ENCODE measurements around the gene NKX2-2.

DNA sequence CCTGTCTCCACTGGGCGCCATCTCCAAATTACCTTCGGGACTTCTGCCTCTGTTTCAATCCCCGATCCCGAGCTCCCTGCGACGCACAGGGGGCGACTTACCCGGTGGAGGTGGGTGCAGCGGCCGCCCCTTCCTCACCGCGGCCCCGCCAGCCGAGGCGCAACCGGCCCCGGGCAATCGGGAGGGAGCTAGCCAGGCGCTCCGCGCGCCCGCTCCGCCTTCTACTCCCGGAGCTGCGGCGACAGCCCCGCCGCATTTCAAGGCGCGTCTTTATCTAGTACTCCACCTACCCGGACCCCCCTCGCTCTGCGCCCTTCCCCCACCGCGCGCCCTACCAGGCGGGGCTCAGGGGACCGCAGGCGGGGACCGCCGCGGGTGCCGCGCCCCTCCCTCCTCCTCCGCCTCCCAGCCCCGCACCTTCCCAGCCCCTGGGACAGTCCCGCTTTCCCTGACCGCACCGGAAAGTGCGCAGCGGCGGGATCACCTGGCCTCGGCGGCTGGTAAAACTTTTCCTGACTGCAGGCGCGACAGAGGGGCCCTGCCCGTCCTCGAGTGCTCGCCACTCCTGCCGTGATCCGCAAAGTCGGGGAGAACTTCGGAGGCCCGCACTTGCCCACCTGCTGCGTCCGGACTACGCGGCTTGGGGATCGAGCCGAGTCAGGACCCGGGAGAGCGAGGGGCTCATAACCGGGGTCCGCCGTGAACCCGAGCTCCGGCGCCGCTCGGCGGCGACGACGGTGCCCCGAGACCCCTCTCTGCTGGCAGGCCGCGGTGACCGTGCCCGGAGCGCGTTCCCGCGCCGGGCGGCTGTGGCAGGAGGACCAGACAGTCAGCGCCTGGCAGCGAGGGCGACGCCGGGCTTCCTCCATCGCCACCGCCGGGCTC lies 8.0 kb upstream of the NKX2-2 start:
- TF ChIP-seq, protein P1, sequence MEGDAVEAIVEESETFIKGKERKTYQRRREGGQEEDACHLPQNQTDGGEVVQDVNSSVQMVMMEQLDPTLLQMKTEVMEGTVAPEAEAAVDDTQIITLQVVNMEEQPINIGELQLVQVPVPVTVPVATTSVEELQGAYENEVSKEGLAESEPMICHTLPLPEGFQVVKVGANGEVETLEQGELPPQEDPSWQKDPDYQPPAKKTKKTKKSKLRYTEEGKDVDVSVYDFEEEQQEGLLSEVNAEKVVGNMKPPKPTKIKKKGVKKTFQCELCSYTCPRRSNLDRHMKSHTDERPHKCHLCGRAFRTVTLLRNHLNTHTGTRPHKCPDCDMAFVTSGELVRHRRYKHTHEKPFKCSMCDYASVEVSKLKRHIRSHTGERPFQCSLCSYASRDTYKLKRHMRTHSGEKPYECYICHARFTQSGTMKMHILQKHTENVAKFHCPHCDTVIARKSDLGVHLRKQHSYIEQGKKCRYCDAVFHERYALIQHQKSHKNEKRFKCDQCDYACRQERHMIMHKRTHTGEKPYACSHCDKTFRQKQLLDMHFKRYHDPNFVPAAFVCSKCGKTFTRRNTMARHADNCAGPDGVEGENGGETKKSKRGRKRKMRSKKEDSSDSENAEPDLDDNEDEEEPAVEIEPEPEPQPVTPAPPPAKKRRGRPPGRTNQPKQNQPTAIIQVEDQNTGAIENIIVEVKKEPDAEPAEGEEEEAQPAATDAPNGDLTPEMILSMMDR (IDR thresholded peaks at IDR 0.05): no peak
- TF ChIP-seq POLR2A (IDR thresholded peaks at IDR 0.05): no peak
